ENCODE data around the gene EYA2.

The EYA2 gene

GRCh38 chr20:47099093-47099492, 204.4 kb downstream of the EYA2 start:
- no peak for DNase-seq (ENCODE audit: low read depth in 2 of 2)
- H3K4me3 ChIP-seq (replicated peaks in 1 of 2; ENCODE audit: low read depth in 2 of 2, low read length in 2 of 2), result no peak overlapping the region
- TF ChIP-seq CTCF (IDR thresholded peaks at IDR 0.05; ENCODE audit: low read depth, low read length), result no peak

DNA sequence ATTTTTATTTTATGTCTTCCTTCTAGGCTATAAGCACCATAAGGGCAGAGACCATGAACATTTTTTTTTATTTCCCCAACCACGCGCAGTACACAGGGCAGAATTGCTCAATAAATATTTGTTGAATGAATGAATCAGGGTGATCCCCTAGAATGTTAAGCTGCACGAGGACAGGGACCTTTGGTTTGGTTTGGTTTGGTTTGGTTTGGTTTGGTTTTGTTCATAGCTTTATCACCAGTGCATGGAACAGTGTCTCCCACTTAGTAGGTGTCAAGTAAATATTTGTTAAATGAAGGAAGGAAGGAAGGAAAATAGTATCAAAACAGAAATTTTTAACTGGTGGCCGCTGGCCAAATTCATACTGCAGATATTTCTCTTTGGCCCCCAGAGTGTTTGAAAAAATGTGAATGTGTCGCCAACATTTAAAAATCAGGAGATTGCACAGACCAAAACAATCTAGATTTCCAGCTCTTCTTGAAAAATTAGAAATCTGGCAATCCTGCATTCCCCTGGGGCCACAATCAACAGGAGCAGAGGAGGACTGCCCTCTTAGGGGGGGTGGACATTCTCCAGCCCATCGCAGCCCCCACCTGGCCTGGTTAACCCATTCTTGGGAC, 205.3 kb downstream of the EYA2 start:
- H3K4me3 ChIP-seq (replicated peaks in 1 of 2; ENCODE audit: low read depth in 2 of 2, low read length in 2 of 2), result no peak overlapping the region
- TF ChIP-seq CTCF (IDR thresholded peaks at IDR 0.05; ENCODE audit: low read depth, low read length), result no peak
- peak; percentile 77 to 82 for DNase-seq (ENCODE audit: low read depth in 2 of 2)

GRCh38 chr20:47102629-47103028, 208.0 kb downstream of the EYA2 start:
- H3K4me3 ChIP-seq (replicated peaks in 1 of 2; ENCODE audit: low read depth in 2 of 2, low read length in 2 of 2), result no peak overlapping the region
- DNase-seq (ENCODE audit: low read depth in 2 of 2), result peak; percentile 54 to 59
- no peak for TF ChIP-seq CTCF (IDR thresholded peaks at IDR 0.05; ENCODE audit: low read depth, low read length)

DNA sequence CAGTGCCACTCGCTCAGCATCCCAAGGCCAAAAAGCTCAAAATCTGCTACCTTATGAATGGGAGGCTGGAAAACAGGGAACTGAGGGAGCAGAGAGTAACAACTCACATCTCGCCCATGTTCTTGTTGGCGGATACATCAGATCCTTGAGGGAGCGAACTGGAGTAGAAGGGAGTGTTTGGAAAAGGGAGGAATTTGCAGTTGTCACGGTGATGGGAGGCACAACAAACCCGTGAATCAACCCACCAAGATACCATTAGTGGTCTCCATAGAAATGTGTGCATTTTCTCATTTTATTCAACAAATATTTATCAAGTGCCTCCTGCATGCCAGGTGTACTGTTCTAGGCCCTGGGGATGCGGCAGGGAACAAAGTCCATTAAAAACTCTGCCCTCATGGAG, 212.1 kb downstream of the EYA2 start:
- no peak for TF ChIP-seq CTCF (IDR thresholded peaks at IDR 0.05; ENCODE audit: low read depth, low read length)
- no peak for DNase-seq (ENCODE audit: low read depth in 2 of 2)
- no peak overlapping the region for H3K4me3 ChIP-seq (replicated peaks in 1 of 2; ENCODE audit: low read depth in 2 of 2, low read length in 2 of 2)

DNA sequence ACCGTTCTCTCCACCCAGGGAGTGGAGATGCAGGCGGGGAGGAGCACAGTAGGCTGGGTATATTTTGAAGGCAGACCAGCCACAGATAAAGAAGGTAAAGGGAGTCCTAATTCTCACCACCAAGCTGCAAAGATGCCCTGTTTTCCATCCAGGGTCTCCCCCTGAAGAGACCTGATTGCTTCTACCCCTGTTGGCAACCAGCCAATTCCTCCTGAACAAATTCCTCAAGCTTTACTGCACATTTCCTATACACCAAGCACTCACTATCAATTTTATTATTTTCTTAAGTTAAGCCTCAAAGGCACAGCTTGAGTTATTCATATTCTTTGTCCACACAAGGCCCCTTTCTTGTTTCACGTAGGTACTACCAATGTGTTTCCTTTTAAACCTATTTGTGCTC, 214.4 kb downstream of the EYA2 start:
- TF ChIP-seq CTCF (IDR thresholded peaks at IDR 0.05; ENCODE audit: low read depth, low read length), result no peak
- DNase-seq (ENCODE audit: low read depth in 2 of 2), result no peak
- no peak overlapping the region for H3K4me3 ChIP-seq (replicated peaks in 1 of 2; ENCODE audit: low read depth in 2 of 2, low read length in 2 of 2)

DNA sequence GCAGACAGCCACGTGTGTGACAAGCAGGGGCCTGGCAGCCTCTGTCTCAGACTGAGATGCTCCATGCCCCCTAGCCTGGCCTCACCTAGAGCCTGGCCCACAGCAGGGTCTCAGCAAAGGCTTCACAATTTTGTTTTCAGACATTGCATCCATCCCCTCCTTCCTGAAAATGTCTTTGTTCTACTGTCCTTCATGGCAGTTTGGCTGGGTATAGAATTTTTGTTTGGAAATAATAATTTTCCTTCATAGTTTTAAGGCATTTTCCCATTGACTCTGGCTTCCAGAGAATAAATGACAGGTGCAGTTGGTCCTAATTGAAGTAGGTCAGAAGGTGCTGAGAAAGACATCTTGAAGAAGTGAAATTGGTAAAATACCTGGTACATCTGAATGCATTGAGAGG, 216.2 kb downstream of the EYA2 start:
- H3K4me3 ChIP-seq (replicated peaks in 1 of 2; ENCODE audit: low read depth in 2 of 2, low read length in 2 of 2), result no peak overlapping the region
- TF ChIP-seq CTCF (IDR thresholded peaks at IDR 0.05; ENCODE audit: low read depth, low read length), result no peak
- no peak for DNase-seq (ENCODE audit: low read depth in 2 of 2)

DNA sequence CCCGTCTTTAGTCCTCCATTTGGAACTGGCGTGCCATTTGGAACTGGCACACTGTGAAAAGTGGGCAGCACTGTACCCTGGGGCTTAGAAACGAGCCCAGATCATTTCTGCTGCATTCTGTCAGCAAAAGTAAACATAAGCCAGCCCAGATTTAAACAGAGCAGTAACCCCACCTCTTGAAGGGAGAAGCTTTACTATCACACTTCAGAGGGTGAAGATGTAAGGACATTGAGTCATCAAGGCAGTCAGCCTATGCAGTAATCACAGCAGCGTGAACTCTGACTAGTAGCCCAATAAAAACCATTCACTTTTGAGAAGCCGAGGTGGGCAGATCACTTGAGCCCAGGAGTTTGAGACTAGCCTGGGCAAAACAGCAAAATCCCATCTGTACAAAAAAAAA, 216.9 kb downstream of the EYA2 start:
- TF ChIP-seq CTCF (IDR thresholded peaks at IDR 0.05; ENCODE audit: low read depth, low read length), result no peak
- DNase-seq (ENCODE audit: low read depth in 2 of 2), result no peak
- no peak overlapping the region for H3K4me3 ChIP-seq (replicated peaks in 1 of 2; ENCODE audit: low read depth in 2 of 2, low read length in 2 of 2)
